ENCODE measurements around the gene UBE2L3. TPM values are rescaled to one million over a fixed set of nuclear protein-coding genes. Genes with fewer than 3 reads are reported as not detected.
A peak's percentile ranks its signal among the peaks of the same experiment; 100 is the strongest.
"Not testable (repeated sequence)": the region's sequence is repeated elsewhere in the genome, so short reads cannot be mapped to it uniquely, and the experiment has no call there.

UBE2L3 gene
- total RNA-seq = 10 to 100 TPM; 57.3 to 75.5 TPM

- peak within 1 kb of the TSS; percentile 96 for H3K27ac Mint-ChIP-seq
- peak within 1 kb of the TSS; percentile 92 for H3K4me3 Mint-ChIP-seq
- CTCF ChIA-PET = interaction anchor here (0.7 to 2.1 kb wide), 4 partner anchors 20 to 67 kb away, joined by 3 to 7 read pairs (median 6); partner anchors contain the start of gene YDJC
- no peaks in the 10 kb centered on the region for H3K27me3 Mint-ChIP-seq
- peaks cover 24% of the 10 kb centered on the region for H3K36me3 Mint-ChIP-seq (ENCODE audit: low read depth)
- no peaks in the 10 kb centered on the region for H3K9me3 Mint-ChIP-seq (ENCODE audit: low read depth)
- DNase-seq = peak; percentile 93
- POLR2A ChIA-PET = interaction anchor here (1.1 to 1.3 kb wide), 3 partner anchors 20 to 75 kb away, joined by 3 to 4 read pairs (median 3); no protein-coding TSS in a partner anchor
- intact Hi-C loops (cut with DNase I, micrococcal nuclease) = loop anchor here (1.0 kb wide), 4 partner anchors 62 to 168 kb away; partner anchors contain the start of genes SDF2L1 (in 1 of the 2) and YPEL1 (in 1 of the 2)
- ATAC-seq = peak; percentile 68
- peaks cover 38% of the 10 kb centered on the region for H3K4me1 Mint-ChIP-seq
These were observed at the start of gene UBE2L3 for GRCh38 chr22:21567456-21568346. UBE2L3 (plus strand) TSS chr22:21567714; CDS start chr22:21567745, 31 bp downstream.

- intact Hi-C loops (cut with DNase I, micrococcal nuclease); POLR2A ChIA-PET; CTCF ChIA-PET; ATAC-seq; H3K4me1 Mint-ChIP-seq; H3K9me3 Mint-ChIP-seq (ENCODE audit: low read depth); H3K36me3 Mint-ChIP-seq (ENCODE audit: low read depth); H3K27ac Mint-ChIP-seq; H3K4me3 Mint-ChIP-seq; H3K27me3 Mint-ChIP-seq; DNase-seq: not testable (repeated sequence)
These were observed 40.6 kb upstream of the UBE2L3 start for GRCh38 chr22:21526705-21527500.

GRCh38 chr22:21531525-21531924, 36.0 kb upstream of the UBE2L3 start:
- POLR2A ChIA-PET; H3K4me3 Mint-ChIP-seq; H3K27ac Mint-ChIP-seq; DNase-seq; H3K9me3 Mint-ChIP-seq (ENCODE audit: low read depth); CTCF ChIA-PET; H3K36me3 Mint-ChIP-seq (ENCODE audit: low read depth); ATAC-seq; intact Hi-C loops (cut with DNase I, micrococcal nuclease); H3K4me1 Mint-ChIP-seq; H3K27me3 Mint-ChIP-seq: not testable (repeated sequence)

- not testable (repeated sequence) for H3K4me3 Mint-ChIP-seq; H3K9me3 Mint-ChIP-seq (ENCODE audit: low read depth)
These were observed 34.5 kb upstream of the UBE2L3 start for GRCh38 chr22:21532863-21533648.

GRCh38 chr22:21539862-21540261, 27.7 kb upstream of the UBE2L3 start:
- intact Hi-C loops (cut with DNase I, micrococcal nuclease); CTCF ChIA-PET; H3K4me3 Mint-ChIP-seq; H3K4me1 Mint-ChIP-seq; H3K27me3 Mint-ChIP-seq; H3K27ac Mint-ChIP-seq; H3K9me3 Mint-ChIP-seq (ENCODE audit: low read depth); H3K36me3 Mint-ChIP-seq (ENCODE audit: low read depth); DNase-seq; POLR2A ChIA-PET; ATAC-seq: not testable (repeated sequence)

More at GRCh38 chr22:21532863-21533648, 34.5 kb upstream of the UBE2L3 start:
- H3K27ac Mint-ChIP-seq; CTCF ChIA-PET; intact Hi-C loops (cut with DNase I, micrococcal nuclease); DNase-seq; H3K27me3 Mint-ChIP-seq; ATAC-seq; H3K36me3 Mint-ChIP-seq (ENCODE audit: low read depth); POLR2A ChIA-PET; H3K4me1 Mint-ChIP-seq: not testable (repeated sequence)

- H3K36me3 Mint-ChIP-seq (ENCODE audit: low read depth); H3K4me1 Mint-ChIP-seq; CTCF ChIA-PET; ATAC-seq; H3K9me3 Mint-ChIP-seq (ENCODE audit: low read depth); H3K27me3 Mint-ChIP-seq; POLR2A ChIA-PET; H3K27ac Mint-ChIP-seq; H3K4me3 Mint-ChIP-seq; DNase-seq; intact Hi-C loops (cut with DNase I, micrococcal nuclease): not testable (repeated sequence)
These were observed 22.8 kb upstream of the UBE2L3 start for GRCh38 chr22:21544432-21545322.

GRCh38 chr22:21549558-21549957, 18.0 kb upstream of the UBE2L3 start:
- ATAC-seq = peak; percentile 44
- H3K9me3 Mint-ChIP-seq (ENCODE audit: low read depth); H3K27me3 Mint-ChIP-seq; DNase-seq; H3K4me1 Mint-ChIP-seq; H3K36me3 Mint-ChIP-seq (ENCODE audit: low read depth); POLR2A ChIA-PET; intact Hi-C loops (cut with DNase I, micrococcal nuclease); H3K27ac Mint-ChIP-seq; CTCF ChIA-PET; H3K4me3 Mint-ChIP-seq: not testable (repeated sequence)

- CTCF ChIA-PET; H3K9me3 Mint-ChIP-seq (ENCODE audit: low read depth); H3K27ac Mint-ChIP-seq; DNase-seq; H3K4me1 Mint-ChIP-seq; H3K36me3 Mint-ChIP-seq (ENCODE audit: low read depth); intact Hi-C loops (cut with DNase I, micrococcal nuclease); POLR2A ChIA-PET; H3K4me3 Mint-ChIP-seq; H3K27me3 Mint-ChIP-seq: not testable (repeated sequence)
- peak; percentile 82 for ATAC-seq
These were observed 17.4 kb upstream of the UBE2L3 start for GRCh38 chr22:21550008-21550677.

GRCh38 chr22:21550678-21551047, 16.9 kb upstream of the UBE2L3 start:
- peak; percentile 37 for ATAC-seq

GRCh38 chr22:21551361-21551760, 16.2 kb upstream of the UBE2L3 start, which contains the start of gene RIMBP3C:
RIMBP3C (minus strand) TSS chr22:21551461; CDS start chr22:21550976, 485 bp downstream.
- intact Hi-C loops (cut with DNase I, micrococcal nuclease); DNase-seq; H3K4me3 Mint-ChIP-seq; H3K27ac Mint-ChIP-seq; POLR2A ChIA-PET; H3K27me3 Mint-ChIP-seq; H3K9me3 Mint-ChIP-seq (ENCODE audit: low read depth); H3K4me1 Mint-ChIP-seq; H3K36me3 Mint-ChIP-seq (ENCODE audit: low read depth); CTCF ChIA-PET; ATAC-seq: not testable (repeated sequence)

More at GRCh38 chr22:21550678-21551047, 16.9 kb upstream of the UBE2L3 start:
- H3K4me3 Mint-ChIP-seq; DNase-seq; H3K36me3 Mint-ChIP-seq (ENCODE audit: low read depth); H3K9me3 Mint-ChIP-seq (ENCODE audit: low read depth); H3K4me1 Mint-ChIP-seq; CTCF ChIA-PET; intact Hi-C loops (cut with DNase I, micrococcal nuclease); POLR2A ChIA-PET; H3K27ac Mint-ChIP-seq; H3K27me3 Mint-ChIP-seq: not testable (repeated sequence)

Data from activated CD4-positive, alpha-beta T cell treated with anti-CD3 and anti-CD28 coated beads for 36 hours (primary cell).